ENCODE data around the gene C1orf21.

The C1orf21 gene

DNA sequence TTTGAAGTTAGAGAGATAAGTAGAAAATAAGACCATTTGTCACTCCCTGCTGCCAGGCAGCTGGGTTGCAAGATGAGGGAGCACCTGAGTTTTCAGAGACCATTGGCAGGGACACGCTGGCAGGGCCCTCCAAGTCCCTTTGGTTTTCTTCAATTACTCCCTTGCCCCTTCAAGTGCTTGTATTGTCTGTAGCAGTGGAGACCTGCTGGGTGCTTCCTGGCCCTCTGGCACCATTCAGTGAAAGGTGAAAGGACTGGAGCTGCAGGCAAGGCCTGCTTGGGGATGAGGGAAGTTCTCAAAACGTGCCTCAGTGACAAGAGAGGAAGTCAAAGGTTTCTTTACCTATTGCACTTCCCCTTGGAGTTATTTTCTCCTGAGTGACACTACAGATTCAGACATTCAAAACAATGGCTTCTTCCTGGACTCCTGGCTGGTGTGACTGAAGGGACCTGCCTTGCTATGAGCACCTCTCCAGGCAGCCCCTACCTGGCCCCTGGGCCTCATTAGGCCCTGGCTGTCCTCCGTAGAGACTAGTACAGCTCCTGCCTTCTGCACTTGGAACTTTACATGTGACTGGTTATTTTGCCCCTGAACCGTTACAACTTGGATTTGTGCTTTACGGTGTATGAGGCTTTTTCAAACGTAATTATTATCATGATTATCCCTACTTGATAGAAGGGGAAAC lies 100.1 kb downstream of the C1orf21 start:
- DNase-seq (ENCODE audit: low read depth) = no peak

DNA sequence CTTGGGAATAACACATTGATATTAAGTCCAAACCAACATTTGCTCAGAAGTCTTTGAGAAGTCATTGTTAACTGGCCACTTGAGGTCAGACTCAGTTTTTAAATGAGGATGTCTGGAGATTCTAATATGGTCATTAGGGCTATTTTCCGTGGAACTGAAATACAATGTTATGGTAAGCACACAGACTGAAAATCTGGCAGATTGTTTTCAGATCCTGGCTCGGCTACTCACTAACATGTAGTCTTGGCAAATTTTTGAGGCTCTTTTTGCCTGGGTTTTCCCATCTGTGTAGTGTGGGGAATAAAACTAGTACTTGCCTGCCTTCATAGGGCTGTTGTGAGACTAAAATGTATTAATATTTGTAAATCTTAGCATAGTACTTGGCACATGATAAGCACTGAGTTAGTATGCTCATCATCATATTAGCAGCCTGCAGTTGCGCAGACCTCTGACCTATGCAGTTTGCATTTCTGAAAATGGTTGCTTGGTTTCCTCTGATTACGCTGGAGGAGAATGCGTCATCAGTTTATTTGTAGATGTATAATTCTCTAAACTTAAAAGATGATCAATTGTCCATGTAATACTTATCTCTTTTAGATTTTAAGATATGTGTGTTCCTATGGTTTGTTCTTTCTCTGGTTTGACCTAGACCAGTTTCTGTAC lies 100.8 kb downstream of the C1orf21 start:
- no peak for DNase-seq (ENCODE audit: low read depth)

DNA sequence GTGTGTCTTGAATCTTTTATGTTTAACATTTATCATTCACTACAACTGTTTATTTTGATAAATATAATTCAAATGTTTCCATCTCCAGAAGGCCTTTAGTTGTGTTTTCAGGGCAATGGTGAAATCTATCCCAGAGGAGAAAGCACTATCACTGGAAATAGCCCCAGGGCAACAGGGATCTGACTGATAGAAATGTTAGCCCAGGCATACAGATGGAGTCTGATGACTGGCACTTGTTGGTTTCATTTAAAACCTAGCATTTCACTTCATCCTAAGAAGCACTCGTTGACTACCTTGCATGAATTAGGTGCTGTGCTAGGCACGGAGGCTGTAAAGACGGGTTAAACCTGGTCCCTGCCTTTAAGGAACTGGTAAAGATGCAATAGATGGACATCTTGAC lies 103.1 kb downstream of the C1orf21 start:
- peak; percentile 26 for DNase-seq (ENCODE audit: low read depth)

DNA sequence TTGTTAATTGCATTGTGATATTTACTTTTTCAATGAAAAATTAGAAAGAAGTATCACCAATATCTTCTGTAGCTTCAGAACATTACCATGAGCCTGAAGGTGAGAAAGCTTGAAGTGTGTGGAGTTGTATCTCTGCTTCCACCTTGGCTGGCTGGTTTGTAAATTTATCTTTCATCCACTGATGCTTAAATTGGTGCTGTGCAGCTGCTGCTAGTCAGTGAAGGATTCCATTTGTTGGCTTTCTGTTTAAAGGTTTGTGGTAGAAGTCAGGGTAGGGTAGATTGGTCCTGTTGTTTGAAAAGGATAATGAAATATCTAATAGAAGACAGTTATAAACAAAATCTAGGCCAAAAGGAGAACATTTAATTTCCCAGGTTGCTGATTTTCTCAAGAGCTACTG lies 105.7 kb downstream of the C1orf21 start:
- DNase-seq (ENCODE audit: low read depth) = no peak

DNA sequence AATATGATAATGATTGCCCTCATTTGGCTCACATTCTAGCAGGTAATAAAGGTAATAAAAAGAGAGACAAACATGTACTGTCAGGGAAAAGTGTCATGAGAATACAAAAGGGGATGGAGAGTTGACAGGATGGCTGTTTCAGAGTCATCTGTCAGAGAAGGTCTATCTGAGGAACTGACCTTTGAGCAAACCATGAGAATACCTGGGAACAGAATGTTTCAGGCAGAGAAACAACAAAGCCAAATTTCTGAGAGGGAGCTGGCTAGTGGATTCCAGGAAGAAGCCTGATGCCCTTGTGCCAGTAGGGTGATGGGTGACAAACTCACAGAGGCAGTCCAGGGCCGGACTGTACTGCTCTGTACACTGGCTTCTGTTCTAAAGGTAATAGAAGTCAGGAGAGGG lies 107.2 kb downstream of the C1orf21 start:
- DNase-seq (ENCODE audit: low read depth) = no peak

DNA sequence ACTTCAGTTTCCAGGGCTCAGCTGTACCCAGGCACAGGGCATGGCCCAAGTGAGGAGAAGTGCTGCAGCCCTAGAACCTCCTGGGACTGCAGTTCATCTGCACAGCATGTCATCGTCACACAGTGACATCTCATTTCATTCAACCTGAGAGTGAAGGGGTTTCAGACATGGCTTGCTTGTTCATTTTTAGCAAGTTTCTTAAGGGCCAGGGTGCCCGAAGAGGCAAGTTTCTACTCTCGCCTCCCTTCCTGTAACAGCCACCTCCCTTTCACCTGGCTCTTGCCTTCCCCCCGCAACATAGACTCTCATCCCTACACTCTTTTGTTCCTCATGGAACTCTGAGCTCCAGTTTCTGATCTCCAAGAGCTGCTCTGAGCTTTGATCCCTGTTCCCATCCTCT lies 108.1 kb downstream of the C1orf21 start:
- no peak for DNase-seq (ENCODE audit: low read depth)

DNA sequence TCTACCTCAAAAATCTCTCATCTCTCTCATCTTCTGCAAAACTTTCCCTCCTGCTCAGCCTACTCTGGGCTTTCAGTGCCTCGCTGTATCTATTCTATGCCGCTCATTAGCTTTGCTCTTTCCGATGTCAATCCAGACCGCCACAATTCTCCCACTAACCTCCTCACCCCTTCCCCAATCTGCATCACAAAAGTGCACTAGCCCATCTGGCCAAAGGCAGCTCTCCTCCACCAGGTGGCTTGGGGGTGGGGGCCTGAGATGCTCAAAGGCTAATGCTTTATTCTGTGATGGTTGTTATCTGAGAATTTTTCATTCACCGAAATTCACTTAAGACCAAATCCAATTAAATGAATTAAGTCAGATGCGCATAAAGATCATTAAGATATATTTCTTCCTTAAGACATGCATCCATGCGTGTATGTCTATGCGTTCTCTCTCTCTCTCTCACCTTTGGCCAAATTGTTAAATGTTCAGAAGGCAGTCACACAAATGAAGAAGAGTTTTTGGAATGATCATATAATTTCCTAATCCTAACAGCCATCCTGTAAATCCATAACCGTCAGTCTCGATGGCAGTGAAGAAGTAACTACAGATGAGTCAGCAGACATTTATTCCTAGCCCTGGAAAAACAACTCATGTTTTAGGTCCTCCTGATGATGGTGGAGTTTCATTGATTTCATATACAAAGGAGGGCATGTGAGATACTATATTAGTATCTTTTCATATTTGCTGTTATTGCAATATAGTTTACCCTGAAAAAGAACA lies 111.3 kb downstream of the C1orf21 start:
- DNase-seq (ENCODE audit: low read depth) = no peak

DNA sequence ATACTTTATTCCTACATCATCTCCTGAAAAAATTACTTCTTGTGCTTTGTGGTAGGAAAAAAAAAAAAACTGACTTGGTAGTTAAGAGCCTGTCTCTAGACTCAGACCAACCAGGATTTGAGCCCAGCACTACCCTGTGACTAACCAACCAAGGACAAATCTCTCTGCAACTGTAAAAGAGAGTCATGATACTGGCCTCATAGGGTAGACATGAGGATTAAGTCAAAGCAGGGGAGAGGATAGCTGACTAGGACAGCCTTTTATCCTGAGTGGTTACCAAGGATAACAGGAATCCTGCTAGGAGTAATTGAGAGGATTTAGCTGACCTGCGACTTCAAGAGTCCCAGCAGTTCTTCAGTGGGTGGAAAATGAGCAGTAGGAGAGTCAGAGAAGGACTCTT lies 112.8 kb downstream of the C1orf21 start:
- DNase-seq (ENCODE audit: low read depth) = no peak

DNA sequence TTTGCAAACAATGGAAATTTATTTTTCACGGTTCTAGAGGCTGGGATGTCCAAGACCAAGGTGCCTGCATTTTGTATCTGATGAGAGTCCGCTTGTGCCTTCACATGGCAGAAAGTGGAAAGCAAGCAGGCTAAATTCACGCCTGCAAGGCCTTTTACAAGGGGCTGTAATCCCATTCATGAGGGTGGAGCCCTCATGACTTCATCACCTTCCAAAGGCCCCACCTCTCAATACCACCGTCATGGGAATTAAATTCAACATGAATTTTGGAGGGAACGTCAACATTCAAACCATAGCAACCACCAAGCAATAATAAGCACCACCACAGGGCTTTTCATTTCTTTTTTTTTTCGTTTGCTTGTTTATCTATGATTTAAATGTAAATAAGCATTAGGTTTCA lies 115.3 kb downstream of the C1orf21 start:
- no peak for DNase-seq (ENCODE audit: low read depth)

DNA sequence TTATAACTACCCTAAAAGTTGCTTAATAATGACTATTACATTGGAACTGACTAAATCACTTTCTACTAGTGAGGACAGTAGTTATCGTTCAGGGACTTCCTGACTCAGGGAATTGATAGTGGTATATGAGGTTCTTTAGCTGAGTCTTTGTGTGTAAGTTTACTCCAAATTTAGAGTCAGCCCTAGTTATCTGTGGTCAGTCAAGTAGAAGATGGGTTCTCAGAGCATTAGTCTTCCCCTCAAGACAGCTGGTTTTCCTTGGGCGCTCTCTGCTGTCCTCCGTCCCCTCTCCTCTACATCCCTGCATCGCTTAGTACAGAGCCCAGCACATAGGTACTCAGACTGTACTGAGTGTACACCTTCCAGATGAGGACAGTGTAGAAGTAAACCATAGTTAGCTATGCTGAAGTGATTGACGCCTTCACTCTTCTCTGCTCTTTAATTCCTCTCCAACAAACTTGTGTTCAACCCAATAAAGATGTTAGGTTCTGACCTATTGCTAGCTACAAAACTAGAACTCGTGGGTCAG lies 116.5 kb downstream of the C1orf21 start:
- no peak for DNase-seq (ENCODE audit: low read depth)

DNA sequence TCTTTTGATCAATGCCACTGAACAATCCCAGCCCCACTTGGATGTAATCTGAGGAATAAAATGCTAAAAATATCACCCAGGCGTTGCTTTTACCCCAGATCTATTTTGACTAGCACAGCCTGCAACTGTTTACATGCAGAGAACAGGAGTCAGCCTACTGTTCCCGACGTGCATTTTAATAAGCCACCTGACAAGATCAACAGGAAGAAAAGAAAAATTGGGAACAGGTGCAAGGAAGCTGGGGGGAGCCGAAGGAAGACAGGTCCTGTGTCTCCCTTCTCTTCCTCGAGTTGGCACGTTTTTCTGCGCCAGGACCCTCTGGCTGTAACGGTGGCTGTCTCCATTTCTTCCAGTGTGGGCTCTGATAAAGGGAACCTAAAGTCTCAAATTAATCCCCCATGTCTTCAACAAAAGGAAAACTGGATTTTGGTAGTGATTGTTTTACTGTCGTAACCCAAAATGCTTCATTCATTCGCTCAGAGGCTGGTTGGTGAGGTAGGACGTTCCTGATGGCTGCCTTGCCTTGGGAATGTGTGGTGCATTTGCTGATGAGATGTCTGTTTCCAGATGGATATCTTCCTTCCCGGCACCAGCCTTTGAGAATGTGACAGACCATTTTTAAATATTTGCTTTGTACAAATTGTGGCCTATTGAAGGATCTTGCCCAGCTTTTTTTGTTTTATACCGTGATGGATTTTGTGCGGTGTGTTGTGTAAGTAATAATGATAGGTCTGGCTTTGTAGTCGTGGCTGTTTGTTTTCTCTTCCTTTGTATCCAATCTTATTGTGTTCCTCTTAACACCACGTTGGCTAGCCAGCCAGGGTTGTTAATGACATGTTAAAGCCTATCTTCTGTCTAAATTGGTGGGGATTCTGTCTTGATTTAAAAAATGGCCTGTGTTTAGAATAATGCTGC lies 117.5 kb downstream of the C1orf21 start:
- no peak for DNase-seq (ENCODE audit: low read depth)

DNA sequence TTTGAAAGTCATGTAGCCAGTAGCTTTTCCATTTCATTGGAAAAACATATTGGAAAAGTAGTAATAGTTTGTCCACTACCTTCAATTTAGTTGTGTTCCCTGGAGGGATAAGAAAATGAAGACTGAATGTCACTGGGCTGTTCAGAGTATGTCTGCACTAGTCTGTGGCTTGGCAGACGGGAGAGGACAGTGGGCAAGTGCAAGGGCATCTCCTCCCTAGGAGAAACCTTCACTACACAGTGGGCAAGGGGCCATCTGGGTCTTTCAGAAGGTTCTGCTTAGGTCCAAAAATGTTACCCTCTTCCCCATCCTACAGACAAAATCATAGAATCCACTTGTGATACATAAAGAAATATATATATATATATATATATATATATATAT lies 118.1 kb downstream of the C1orf21 start:
- DNase-seq (ENCODE audit: low read depth) = no peak

DNA sequence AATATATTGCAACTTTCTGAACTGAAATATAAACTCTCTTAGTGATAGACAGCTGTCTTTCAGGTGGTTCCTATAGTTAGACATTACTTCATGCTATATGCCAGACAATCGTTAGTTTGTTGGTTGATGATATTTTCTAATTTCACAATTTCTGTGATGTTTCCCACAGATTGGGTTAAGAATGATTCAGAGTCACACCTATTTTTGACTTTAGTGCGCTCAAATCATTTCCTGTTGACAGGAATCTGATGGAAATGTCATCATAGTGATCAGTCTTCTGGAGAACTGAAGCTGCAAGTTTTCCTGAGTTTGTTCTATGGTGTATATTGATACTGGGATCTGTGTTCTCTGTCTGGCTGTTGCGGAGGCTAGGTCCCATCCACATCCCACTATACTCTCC lies 119.7 kb downstream of the C1orf21 start:
- no peak for DNase-seq (ENCODE audit: low read depth)

DNA sequence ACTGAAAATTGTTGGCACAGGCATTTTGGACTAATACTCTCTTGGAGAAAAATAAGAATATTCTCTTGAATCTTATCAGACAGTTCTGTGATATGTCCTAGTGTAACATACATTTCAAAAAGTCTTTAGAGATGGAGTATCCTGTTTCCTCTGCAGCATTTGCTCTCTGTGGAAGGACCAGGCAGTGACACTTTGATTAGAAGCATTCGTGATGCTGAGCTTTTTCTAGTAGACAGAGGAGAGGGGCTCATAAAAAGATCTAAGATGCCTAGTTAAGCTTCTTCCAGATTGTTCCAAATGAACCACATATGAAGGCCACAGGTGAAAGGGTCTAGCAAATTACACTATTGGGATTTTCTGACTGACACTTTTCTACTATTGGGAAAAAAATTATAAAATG lies 120.3 kb downstream of the C1orf21 start:
- DNase-seq (ENCODE audit: low read depth) = no peak

DNA sequence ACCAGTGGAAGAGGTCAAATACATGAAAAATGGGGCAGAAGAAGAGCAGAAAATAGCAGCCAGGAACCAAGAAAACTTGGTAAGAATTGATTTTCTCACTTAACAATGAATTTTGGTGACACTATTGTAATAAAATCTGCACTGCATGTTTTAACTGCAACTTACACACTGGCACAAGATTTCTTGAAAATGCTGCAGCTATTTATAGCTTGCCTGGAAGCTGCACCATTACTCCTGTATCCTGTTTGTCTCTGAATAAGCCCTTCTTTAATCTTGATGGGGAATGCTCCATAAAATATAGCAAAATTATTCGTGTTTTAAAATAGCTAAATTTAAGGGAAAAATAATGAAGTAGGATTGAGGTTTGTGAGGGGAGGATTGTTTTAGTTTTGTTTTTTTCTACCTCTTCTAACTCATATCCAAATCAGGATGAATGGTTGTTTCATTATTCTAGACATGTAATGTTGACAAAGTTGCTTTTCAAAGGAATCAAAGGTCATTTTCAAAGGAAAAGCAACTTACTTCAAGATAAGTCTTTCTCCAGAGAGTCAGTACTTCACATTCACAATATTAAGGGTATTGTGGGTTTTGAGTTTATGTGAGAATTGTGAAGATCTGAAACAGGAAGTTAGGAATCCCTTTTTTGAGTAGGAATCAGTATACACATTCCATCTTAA lies 120.9 kb downstream of the C1orf21 start:
- DNase-seq (ENCODE audit: low read depth) = no peak

DNA sequence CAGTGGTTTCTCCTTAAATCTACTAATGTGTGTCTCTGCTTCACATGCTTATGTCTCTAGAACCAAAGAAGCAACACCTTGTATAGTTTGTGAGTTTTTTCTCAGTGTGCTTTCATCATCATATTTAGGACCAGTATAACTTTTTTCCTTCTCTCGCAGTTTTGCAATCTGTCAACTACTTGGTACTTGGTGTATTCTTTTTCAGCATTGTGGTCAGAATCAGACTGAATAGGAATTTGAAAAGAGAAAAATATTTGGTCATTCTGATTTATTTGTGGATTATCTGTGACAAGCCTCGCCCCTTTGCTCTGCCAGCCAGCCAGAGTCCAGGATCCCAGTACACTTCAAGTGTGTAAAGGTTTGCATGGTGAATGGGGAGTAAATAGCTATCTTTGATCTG lies 122.3 kb downstream of the C1orf21 start:
- DNase-seq (ENCODE audit: low read depth) = no peak

DNA sequence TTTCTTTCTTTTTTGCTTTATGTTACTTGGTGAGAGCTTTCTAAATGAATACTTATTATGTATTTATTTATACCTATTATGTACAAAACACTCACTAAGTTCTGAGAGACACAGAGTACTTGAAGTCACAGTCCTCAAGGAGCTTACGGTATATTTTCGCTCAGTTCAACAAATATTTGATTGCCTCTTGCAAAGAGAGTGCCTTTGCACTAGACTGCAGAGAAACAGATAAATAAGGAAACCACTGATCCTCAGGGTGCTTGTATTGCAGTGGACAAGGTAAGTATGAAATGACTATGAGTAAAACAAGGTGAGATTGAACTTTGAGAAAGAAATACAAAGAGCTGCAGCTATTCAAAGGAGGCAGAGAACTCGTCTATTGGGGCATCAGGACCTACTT lies 123.3 kb downstream of the C1orf21 start:
- DNase-seq (ENCODE audit: low read depth) = no peak

DNA sequence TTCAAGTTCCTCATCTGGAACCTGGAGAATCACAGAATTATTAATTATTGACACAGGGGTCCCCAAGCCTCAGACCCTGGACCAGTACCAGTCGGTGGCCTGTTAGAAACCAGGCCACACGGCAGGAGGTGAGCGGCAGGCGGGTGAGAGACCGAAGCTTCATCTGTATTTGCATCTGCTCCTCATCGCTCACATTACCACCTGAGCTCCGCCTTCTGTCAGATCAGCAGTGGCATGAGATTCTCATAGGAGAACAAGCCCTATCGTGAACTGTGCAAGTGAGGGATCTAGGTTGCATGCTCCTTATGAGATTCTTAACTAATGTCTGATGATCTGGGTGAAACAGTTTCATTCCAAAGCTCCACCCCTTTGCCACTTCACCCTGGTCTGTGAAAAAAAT lies 125.9 kb downstream of the C1orf21 start:
- no peak for DNase-seq (ENCODE audit: low read depth)

DNA sequence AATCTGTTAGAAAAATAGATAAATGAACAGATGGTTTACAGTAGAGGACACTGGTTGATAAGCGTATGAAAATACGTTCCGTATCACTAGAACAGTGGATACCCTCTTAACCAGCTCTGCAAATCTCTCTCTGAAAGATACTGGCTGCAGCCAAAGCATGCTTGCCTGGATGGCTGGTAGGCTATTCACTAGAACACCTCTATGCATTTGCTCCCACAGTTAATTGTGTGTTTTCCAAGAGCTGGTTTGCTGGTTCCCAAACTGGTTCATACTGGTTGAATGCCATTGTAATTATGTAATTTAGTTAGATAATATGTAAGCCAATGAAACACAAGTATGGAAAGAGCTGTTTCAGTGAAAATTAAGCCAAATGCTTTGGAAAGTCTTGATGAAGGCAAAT lies 126.6 kb downstream of the C1orf21 start:
- no peak for DNase-seq (ENCODE audit: low read depth)

DNA sequence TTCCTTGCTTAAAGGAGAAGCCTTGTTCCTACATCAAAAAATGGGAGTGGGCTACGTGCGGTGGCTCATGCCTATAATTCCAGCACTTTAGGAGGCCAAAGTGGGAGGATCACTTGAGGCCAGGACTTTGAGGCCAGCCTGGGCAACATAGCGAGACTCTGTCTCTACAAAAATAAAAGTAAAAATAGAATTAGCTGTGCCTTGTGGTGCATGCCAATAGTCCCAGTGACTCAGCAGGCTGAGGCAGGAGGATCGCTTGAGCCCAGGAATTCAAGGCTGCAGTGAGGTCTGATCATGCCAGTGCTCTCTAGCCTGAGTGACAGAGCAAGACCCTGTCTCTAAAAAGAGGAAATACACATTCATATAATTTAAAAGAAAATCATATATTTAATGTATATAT lies 127.1 kb downstream of the C1orf21 start:
- peak; percentile 56 for DNase-seq (ENCODE audit: low read depth)

DNA sequence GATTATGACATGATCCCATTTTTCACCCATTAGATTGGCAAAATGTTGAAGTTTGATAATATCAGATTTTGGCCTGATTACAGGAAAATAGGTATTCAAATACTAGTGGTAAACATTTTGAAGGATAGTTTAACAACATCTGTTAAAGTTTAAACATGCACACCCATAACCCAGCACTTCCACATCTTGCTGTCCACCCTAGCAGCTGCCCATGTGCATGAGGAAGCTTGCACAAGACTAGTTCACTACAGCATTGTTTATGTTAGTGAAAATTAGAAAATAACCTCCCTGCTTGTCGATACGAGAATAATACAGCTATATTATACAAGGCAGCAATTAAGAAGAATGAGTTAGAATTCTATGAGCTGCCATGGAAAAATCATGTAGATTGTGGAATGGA lies 127.6 kb downstream of the C1orf21 start:
- no peak for DNase-seq (ENCODE audit: low read depth)

DNA sequence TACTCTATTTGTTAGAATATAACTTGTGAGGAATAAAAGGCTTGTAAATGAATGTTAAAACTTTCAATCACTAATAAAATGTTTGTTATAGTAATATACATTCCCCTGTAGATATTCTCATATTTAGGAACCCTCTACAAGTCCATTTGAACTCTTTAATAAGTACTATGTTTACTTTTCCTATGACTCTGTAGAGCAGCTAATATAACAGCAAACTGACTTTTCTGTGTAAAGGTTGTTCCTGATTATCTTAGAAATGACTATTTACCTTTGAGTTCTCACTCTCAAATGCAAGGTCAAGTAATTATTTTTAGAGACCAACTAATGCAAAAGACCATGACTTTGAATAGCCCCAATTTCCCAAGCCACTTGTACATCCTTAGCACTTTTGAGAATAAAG lies 130.3 kb downstream of the C1orf21 start:
- no peak for DNase-seq (ENCODE audit: low read depth)

Data from ELR (cell line).